Activated T-cell treated with anti-CD3 and anti-CD28 coated beads for 48 hours (primary cell): ENCODE results near the gene LONRF3.
"Not testable (repeated sequence)": the region's sequence is repeated elsewhere in the genome, so short reads cannot be mapped to it uniquely, and the experiment has no call there.

Source experiments
- DNase-seq: peaks from one replicate; pipeline ENCODE4 v3.0.0-alpha.2; 2020; ENCODE audit warnings: low read depth

LONRF3 gene

GRCh38 chrX:118988911-118989310, 14.5 kb downstream of the LONRF3 start:
- DNase-seq, result no peak

- no peak for DNase-seq
Observed at GRCh38 chrX:118989886-118990285, 15.5 kb downstream of the LONRF3 start.

GRCh38 chrX:118990512-118991227, 16.3 kb downstream of the LONRF3 start:
- no peak for DNase-seq

- not testable (repeated sequence) for DNase-seq
Observed at GRCh38 chrX:118992441-118993121, 18.2 kb downstream of the LONRF3 start.

GRCh38 chrX:119003462-119003861, 29.0 kb downstream of the LONRF3 start:
- DNase-seq, result no peak

GRCh38 chrX:119004920-119005524, 30.6 kb downstream of the LONRF3 start:
- DNase-seq, result peak; percentile 36

- DNase-seq, result no peak
Observed at GRCh38 chrX:119007189-119007770, 32.9 kb downstream of the LONRF3 start.

- DNase-seq, result peak; percentile 2
Observed at GRCh38 chrX:119008110-119008744, 33.8 kb downstream of the LONRF3 start.

- DNase-seq, result no peak
Observed at GRCh38 chrX:119009071-119009470, 34.7 kb downstream of the LONRF3 start.

GRCh38 chrX:119010491-119010890, 36.1 kb downstream of the LONRF3 start:
- DNase-seq, result no peak

- no peak for DNase-seq
Observed at GRCh38 chrX:119013164-119013563, 38.7 kb downstream of the LONRF3 start.

GRCh38 chrX:119015407-119016237, 41.2 kb downstream of the LONRF3 start:
- peak; percentile 37 for DNase-seq

GRCh38 chrX:119017077-119017476, 42.7 kb downstream of the LONRF3 start:
- no peak for DNase-seq

- no peak for DNase-seq
Observed at GRCh38 chrX:119025900-119026299, 51.5 kb downstream of the LONRF3 start.

- not testable (repeated sequence) for DNase-seq
Observed at GRCh38 chrX:119026344-119026743, 51.9 kb downstream of the LONRF3 start.

GRCh38 chrX:119027960-119028732, 53.7 kb downstream of the LONRF3 start:
- not testable (repeated sequence) for DNase-seq

GRCh38 chrX:119028733-119029330, 54.4 kb downstream of the LONRF3 start:
- DNase-seq, result no peak

- not testable (repeated sequence) for DNase-seq
Observed at GRCh38 chrX:119029656-119030055, 55.2 kb downstream of the LONRF3 start.

- no peak for DNase-seq
Observed at GRCh38 chrX:119030990-119031389, 56.6 kb downstream of the LONRF3 start.
